Frontal cortex (tissue), 4 donors: Measurements from ENCODE around the gene RAET1E. TPM values are rescaled to one million over a fixed set of nuclear protein-coding genes. Genes with fewer than 3 reads are reported as not detected.
"Not testable (repeated sequence)": the region's sequence is repeated elsewhere in the genome, so short reads cannot be mapped to it uniquely, and the experiment has no call there.

ENCODE experiments used
- DNase-seq, 2 donors: peaks; one replicate each; pipeline ENCODE4 v3.0.0; 2012; ENCODE audit warnings: low spot score in 2 of 2
- FAIRE-seq: peaks from 2 replicates; lab custom pipeline; 2012; peaks lifted over from hg19 to GRCh38; lab: Jason Lieb, UNC
- total RNA-seq: library from RNA; depleted of rRNA; stranded (reverse); fragments of >200 nt; gene quantifications from one replicate; pipeline ENCODE4 v1.2.3, GENCODE V29; 2014
- donor health status: control.
- donor health status: control.
- donor health status: control.

Gene RAET1E
- total RNA-seq, 1 donor from 2014 or later = not detected

- DNase-seq = peak; percentile 58 to 68
- FAIRE-seq = no peak
These were observed 33.1 kb downstream of the RAET1E start for GRCh38 chr6:149864578-149865535.

- FAIRE-seq (no peak), DNase-seq (peak; percentile 91 to 93)
These were observed 34.0 kb downstream of the RAET1E start, which contains the start of gene LRP11 for GRCh38 chr6:149863698-149864577. Gene LRP11, minus strand, starts transcription at chr6:149864359. Its CDS starts 339 bp downstream, at chr6:149864020.

DNA sequence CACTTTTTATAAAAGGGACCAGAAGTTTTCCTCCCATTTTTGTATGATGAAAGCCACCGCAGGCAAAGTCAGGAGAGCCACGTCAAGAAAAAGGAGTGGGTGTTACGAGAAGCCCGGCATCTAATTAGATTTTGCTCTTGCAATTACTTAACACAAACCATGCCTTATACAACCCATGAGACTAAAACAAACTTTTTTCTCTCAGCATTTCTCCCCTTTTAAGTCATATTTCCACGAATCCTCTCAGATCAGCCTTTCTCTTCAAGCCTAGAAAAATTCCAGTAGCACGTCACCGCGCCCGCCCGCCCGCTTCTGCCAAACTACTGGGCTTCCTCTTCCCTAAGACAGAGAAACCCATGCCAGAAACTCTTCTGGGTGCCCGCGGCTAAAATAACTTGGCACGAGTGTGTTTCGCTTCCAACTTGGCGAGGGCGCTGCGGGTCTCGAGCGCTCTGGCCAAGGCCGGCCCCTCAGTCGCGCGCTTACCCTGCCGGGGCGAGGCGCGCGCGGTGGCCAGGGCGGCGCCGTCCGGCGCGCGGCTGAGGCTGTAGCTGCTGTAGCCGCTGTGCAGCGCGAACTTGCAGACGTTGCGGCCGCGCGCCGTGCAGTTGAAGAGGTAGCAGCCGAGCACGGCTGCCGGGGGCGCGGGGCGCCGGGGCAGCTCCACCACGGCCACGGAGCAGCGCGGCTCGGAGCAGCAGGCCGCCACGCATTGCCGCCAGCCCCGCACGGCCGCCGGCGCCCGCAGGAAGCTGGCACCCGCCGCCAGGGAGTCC is 34.8 kb downstream of the RAET1E start:
- FAIRE-seq = no peak

GRCh38 chr6:149862424-149862738 is 35.5 kb downstream of the RAET1E start:
- DNase-seq, FAIRE-seq: not testable (repeated sequence)

More for the DNA sequence above, 34.8 kb downstream of the RAET1E start:
- peak; percentile 53 to 71 for DNase-seq

- FAIRE-seq = no peak
- no peak for DNase-seq
These were observed 36.1 kb downstream of the RAET1E start for GRCh38 chr6:149861603-149862423.

- DNase-seq (no peak), FAIRE-seq (no peak)
These were observed 36.9 kb downstream of the RAET1E start for GRCh38 chr6:149860834-149861602.

- DNase-seq (no peak), FAIRE-seq (no peak)
These were observed 37.4 kb downstream of the RAET1E start for GRCh38 chr6:149860513-149860833.

DNA sequence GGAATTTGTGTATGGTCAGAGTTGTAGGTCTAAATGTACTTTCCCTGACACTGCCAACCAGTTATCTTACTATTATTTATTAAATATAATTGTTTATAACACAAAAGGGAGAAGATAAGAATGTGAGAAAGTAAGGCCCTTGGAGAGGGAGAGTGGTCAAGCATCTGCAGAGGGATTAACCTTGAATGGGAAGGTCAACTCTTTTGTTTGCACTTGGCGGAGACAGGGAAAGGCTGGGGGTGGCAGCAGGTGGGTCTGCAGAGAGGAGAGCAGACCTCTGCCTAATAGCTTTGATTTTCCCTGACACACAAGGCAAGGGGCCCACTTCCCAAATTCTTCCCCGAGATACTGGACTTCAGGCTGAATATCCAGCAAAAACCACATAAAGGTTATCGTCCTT is 38.0 kb downstream of the RAET1E start:
- no peak for DNase-seq
- no peak for FAIRE-seq

DNA sequence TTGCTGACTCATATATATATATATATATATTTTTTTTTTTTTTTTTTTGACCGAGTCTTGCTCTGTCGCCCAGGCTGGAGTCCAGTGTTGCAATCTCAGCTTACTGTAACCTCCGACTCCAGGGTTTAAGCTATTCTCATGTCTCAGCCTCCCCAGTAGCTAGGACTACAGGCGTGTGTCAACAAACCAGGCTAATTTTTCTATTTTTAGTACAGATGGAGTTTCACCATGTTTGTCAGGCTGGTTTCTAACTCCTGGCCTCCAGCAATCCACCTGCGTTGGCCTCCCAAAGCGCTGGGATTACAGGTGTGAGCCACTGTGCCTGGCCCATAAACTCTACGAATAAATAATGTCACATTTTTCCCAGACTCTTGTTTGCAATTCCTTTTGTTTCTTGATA is 38.5 kb downstream of the RAET1E start:
- FAIRE-seq = no peak
- DNase-seq = no peak

DNA sequence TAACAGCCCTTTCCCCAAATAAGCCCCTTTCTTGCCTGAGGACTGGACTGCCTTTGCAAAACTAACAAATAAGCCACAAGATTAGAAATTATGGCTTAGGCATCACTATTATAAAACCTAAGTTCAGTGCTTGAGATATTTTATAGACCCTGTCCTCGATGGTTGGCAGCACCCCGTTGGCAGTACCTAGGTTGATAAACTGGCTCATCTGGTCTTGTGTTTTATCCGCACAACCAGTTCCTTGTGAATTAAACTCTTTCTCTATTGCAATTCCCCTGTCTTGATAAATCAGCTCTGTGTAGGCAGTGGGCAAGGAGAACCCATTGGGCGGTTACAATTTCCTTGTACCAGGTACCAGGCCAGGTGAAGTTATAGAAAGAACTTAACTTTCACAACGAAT is 40.4 kb downstream of the RAET1E start:
- FAIRE-seq (no peak), DNase-seq (no peak)

DNA sequence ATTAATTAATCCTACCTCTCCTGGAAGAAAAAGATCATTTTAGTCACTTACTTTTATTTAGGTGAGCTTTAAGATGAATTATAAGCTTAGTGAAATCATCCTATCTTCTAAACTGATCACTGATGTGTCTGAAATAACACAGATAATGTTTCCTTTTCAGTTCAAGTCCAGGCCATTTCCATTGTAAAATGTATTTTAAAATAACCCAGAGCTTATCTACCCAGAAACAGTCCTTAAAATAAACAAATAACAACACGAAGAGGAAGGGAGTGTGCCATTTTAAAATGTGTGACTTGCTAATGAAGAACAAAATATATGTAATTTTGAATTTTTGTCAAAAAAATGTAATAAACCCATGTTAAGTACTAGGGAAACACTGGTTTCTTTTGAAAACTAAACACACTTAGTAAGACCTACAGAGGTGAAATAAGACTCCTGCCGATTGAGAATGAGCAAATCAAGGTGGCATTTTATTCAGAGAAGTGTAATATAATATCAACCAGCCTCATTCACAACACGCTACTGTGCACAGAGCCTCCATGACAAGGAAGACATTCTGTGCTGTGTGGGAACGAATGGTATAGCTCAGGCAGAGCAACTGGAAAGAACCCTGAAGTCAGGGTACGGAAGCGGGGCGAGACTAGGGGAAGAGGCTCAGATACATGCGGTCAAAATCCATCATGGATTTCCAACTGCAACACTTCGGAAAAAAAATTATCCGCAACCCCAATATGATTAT is 41.5 kb downstream of the RAET1E start:
- DNase-seq (no peak), FAIRE-seq (no peak)

GRCh38 chr6:149855741-149856140 is 42.2 kb downstream of the RAET1E start:
- DNase-seq = no peak
- FAIRE-seq = no peak

DNA sequence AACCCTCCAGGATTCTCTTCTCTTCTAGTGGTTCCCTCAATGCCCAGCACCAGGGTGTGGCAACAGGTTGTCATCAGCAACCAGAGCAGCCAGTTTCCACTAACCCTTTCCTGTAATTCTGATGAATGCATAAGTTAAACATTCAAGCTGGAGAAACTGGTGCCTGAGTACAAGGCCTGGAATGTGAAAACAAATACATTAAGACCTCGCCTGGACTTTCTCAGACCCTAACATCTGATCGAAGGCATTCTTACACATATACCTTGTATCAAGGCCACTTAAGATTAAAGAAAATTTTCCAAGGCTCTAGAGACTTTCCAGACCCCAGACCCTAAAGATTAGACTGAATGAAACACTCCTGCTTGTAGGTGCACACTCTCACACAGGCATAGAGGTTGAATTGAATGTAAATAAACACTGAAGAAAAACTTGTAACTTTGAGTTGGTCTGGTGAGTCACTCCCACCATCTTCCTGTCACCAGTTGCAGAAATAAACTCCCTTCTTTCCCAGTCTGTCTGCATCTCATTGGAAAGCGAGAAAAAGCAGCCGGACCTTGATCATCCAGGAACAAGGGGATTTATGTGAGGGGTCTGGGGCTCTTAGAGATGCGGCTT is 42.8 kb downstream of the RAET1E start:
- no peak for DNase-seq

GRCh38 chr6:149854532-149854931 is 43.4 kb downstream of the RAET1E start:
- FAIRE-seq (no peak), DNase-seq (no peak)

More for the DNA sequence above, 42.8 kb downstream of the RAET1E start:
- no peak for FAIRE-seq

DNA sequence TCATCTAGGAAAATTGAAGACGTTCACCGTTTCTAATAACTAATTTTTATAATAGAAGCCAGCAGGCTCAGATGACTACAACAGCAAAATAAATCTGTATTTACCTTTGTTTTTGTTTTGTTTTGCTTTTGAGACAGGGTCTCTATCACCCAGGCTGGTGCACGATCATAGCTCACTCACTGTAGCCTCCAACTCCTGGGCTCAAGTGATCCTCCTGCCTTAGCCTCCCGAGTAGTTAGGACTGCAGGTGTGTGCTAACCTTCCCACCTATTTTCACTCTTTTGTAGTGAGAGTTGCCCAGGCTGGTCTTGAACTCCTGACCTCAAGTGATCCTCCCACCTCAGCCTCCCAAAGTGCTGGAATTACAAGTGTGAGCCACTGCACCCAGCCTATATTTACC is 43.9 kb downstream of the RAET1E start:
- not testable (repeated sequence) for FAIRE-seq

GRCh38 chr6:149852881-149853280 is 45.0 kb downstream of the RAET1E start:
- DNase-seq (no peak), FAIRE-seq (no peak)

More for the DNA sequence above, 43.9 kb downstream of the RAET1E start:
- DNase-seq = not testable (repeated sequence)

DNA sequence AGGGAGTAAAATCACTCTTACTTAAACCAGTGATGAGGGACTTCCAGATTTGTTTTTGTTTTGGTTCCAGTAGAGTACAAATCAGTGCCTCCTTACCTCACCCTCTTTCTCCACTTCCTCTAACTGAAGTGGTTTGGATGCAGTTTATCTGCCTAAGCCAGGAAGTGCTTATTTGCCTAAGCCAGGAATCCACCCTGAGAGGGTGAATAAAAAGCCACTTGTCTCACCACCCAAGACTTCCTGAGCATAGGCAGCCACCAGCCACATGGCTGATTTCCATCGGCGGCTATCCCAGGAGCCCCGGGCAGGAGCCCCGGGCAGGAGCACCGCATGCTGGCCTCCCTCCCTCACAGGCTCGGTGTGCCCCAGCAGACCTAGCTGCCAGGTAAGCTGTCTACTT is 45.7 kb downstream of the RAET1E start:
- DNase-seq (no peak), FAIRE-seq (no peak)
